Cerebellar nuclear complex (tissue), 1 donor: ENCODE results near the gene PPDPF.
"Not testable (repeated sequence)": the region's sequence is repeated elsewhere in the genome, so short reads cannot be mapped to it uniquely, and the experiment has no call there.

ENCODE experiments used
- DNase-seq, 2 experiments: peaks; one replicate each; lab custom pipeline; 2025; lab: John Stamatoyannopoulos, UW

PPDPF gene

DNA sequence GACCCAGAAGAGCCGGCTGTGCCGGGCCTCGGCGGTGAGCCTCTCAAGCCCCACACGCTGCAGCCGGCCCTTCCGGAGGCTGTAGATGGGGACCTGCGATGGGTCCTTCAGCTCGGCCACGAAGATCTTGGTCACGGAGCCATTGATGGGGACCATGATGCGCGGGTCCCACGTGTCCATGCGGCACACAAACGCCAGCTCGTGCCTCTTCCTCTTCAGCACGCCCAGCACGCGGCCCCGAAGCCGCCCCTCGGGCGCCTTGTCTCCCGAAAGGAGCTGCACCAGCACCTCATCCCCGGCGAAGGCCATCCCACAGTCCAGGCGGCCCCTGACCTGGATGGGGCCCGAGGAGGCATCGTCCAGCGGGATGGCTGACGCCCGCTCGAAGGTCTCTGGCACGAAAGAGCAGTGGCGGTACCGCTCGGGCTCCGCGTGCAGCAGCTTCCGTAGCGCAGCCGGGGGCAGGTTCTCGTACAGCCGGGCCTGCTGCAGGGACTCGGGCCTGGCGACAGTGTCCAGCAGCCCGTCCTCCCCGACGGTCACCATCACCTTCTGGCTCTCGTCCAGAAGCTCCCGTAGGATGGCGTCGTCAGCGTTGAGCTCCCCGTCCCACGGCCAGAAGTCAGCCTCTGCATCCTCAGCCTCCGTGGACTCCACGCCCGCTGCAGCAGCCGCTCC is 44.6 kb downstream of the PPDPF start:
- DNase-seq = no peak

GRCh38 chr20:63565699-63566335 is 45.3 kb downstream of the PPDPF start:
- no peak for DNase-seq

GRCh38 chr20:63566395-63567135 is 46.0 kb downstream of the PPDPF start:
- no peak for DNase-seq

DNA sequence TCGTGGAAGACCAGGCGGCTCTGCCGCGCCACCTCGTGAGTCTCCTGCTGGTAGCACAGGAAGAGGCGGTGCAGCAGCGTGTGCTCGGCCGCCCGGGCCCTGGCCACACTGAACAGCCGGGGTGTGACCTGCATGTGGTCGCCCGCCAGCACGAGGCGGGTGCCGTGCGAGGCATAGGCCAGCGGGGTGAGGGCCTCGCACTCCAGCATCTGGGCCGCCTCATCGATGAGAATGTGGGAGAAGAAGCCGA is 46.5 kb downstream of the PPDPF start:
- DNase-seq = no peak

GRCh38 chr20:63567386-63568169 is 47.0 kb downstream of the PPDPF start:
- no peak for DNase-seq

- no peak for DNase-seq
Observed at GRCh38 chr20:63568170-63568981, 47.8 kb downstream of the PPDPF start.

- DNase-seq = no peak
Observed at GRCh38 chr20:63568986-63569949, 48.7 kb downstream of the PPDPF start.

DNA sequence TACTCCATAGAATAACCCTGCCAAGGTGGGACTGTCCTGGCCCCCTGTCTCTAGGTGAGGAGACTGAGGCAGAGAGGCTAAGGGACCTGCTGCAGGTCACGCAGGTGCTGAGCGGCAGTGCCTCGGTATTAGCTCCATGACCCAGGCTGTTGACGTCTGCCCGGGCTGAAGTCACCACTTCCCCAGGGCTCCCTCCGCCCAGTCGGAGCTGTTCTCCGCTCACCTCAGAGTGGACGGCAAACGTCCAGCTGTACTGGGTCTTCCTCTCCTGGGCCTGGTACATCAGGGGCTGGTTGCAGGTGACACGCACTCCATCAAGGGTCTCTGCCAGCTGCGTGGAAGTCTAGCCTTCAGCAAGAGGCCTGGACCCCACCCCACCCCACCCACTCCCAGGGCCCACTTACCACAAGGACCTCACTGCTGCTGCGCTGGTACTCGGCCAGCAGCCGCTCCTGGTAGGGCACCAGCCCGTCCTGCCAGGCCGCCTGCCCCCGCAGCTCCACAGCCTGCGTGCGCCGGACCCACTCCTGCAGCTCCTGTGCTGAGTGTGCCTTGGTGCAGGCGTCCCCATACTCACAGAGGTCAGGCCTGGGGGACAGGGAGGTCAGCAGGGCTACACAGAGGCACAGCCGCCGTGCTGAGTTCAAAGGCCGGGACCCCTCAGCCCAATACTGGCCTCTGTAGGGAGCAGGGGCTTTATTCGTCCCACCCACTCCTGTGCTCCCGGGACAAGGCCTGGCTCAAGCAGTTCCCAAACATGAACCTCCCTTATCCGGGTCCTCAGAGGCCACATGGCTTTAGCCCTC is 49.9 kb downstream of the PPDPF start:
- no peak for DNase-seq

- DNase-seq = not testable (repeated sequence)
Observed at GRCh38 chr20:63571087-63571478, 50.5 kb downstream of the PPDPF start.
